GM23338 (cell line): ENCODE results near the gene METAP1D. TPM values are rescaled to one million over a fixed set of nuclear protein-coding genes. Genes with fewer than 3 reads are reported as not detected.

ENCODE experiments used
- ATAC-seq: fragments of 200-7000 bp; cut with Tn5 transposase; 3 replicates; pipeline ENCODE4 v1.9.1; 2020
- DNase-seq: peaks from one replicate; pipeline ENCODE4 v3.0.0-alpha.2; 2015; ENCODE audit warnings: low spot score
- H2AFZ ChIP-seq: fragments of 200-600 bp; sonication (generic); 2 replicates; pipeline ENCODE4 v1.8.0; 2016; ENCODE audit warnings: antibody characterized with exemption, mild to moderate bottlenecking, moderate library complexity
- H3F3A ChIP-seq: fragments of 200-600 bp; sonication (generic); replicated peaks from 2 replicates; pipeline ENCODE4 v1.8.0; 2017; ENCODE audit warnings: antibody characterized with exemption, mixed run types, low read depth
- H3K27ac ChIP-seq: fragments of 200-600 bp; sonication (generic); 2 replicates; pipeline ENCODE4 v1.6.1; 2016; ENCODE audit warnings: low read depth
- H3K27me3 ChIP-seq: fragments of 200-600 bp; sonication (generic); 2 replicates; pipeline ENCODE4 v1.8.0; 2016; ENCODE audit warnings: mild to moderate bottlenecking, mixed run types, moderate library complexity; ENCODE audit not compliant: insufficient read depth
- H3K36me3 ChIP-seq: fragments of 200-600 bp; sonication (generic); 2 replicates; pipeline ENCODE4 v1.8.0; 2016; ENCODE audit warnings: mild to moderate bottlenecking; ENCODE audit not compliant: insufficient read depth
- H3K4me1 ChIP-seq: fragments of 200-600 bp; sonication (generic); 2 replicates; pipeline ENCODE4 v1.8.0; 2016; ENCODE audit warnings: mild to moderate bottlenecking, moderate library complexity; ENCODE audit not compliant: insufficient read depth
- H3K4me2 ChIP-seq: fragments of 200-600 bp; sonication (generic); 2 replicates; pipeline ENCODE4 v1.7.1; 2017; ENCODE audit warnings: mixed run types
- H3K4me3 ChIP-seq: fragments of 200-600 bp; sonication (generic); 2 replicates; pipeline ENCODE4 v1.6.1; 2016; ENCODE audit warnings: mixed run types
- H3K79me2 ChIP-seq: fragments of 200-600 bp; sonication (generic); replicated peaks from 2 replicates; pipeline ENCODE4 v1.8.0; 2017; ENCODE audit warnings: mild to moderate bottlenecking; ENCODE audit not compliant: insufficient read depth
- H3K9me2 ChIP-seq: fragments of 200-600 bp; sonication (generic); 2 replicates; pipeline ENCODE4 v1.8.0; 2017; ENCODE audit not compliant: insufficient read depth
- H4K20me1 ChIP-seq: fragments of 200-600 bp; sonication (generic); replicated peaks from 2 replicates; pipeline ENCODE4 v1.8.0; 2017; ENCODE audit warnings: mild to moderate bottlenecking; ENCODE audit not compliant: insufficient read depth
- H3K27ac Mint-ChIP-seq: 2 replicates; pipeline ENCODE4 v1.8.0; 2020; ENCODE audit warnings: inconsistent platforms, mild to moderate bottlenecking, moderate library complexity, mixed read lengths
- H3K27me3 Mint-ChIP-seq: 3 replicates; pipeline ENCODE4 v1.8.0; 2022; ENCODE audit warnings: low read depth, mild to moderate bottlenecking, moderate library complexity, mixed read lengths, inconsistent platforms; ENCODE audit not compliant: insufficient read depth, poor library complexity
- H3K36me3 Mint-ChIP-seq: 3 replicates; pipeline ENCODE4 v1.8.0; 2021; ENCODE audit warnings: low read depth, mild to moderate bottlenecking, inconsistent platforms, moderate library complexity, mixed read lengths
- H3K4me1 Mint-ChIP-seq: 3 replicates; pipeline ENCODE4 v1.8.0; 2020; ENCODE audit warnings: mild to moderate bottlenecking, inconsistent platforms, mixed read lengths
- H3K4me3 Mint-ChIP-seq: 3 replicates; pipeline ENCODE4 v1.8.0; 2021; ENCODE audit warnings: moderate library complexity, mild to moderate bottlenecking, inconsistent platforms, mixed read lengths
- H3K9me3 Mint-ChIP-seq: 3 replicates; pipeline ENCODE4 v1.8.0; 2020; ENCODE audit warnings: moderate library complexity, mild to moderate bottlenecking, inconsistent platforms, mixed read lengths
- EZH2 ChIP-seq: fragments of 200-600 bp; sonication (generic); IDR thresholded peaks from one replicate; pipeline ENCODE4 v1.8.0; 2017; ENCODE audit warnings: antibody characterized with exemption, mild to moderate bottlenecking, low read depth; ENCODE audit not compliant: unreplicated experiment
- EZH2phosphoT487 ChIP-seq: fragments of 200-600 bp; sonication (generic); IDR thresholded peaks from one replicate; pipeline ENCODE4 v1.8.1; 2018; ENCODE audit warnings: antibody characterized with exemption; ENCODE audit not compliant: unreplicated experiment
- JUNB ChIP-seq: IDR thresholded peaks from one replicate; pipeline ENCODE4 v1.6.1; 2016; ENCODE audit warnings: antibody characterized with exemption; ENCODE audit not compliant: unreplicated experiment
- NANOG ChIP-seq: IDR thresholded peaks from 2 replicates; pipeline ENCODE4 v1.6.1; 2016; ENCODE audit warnings: antibody characterized with exemption, borderline replicate concordance
- STAT1 ChIP-seq: IDR thresholded peaks from one replicate; pipeline ENCODE4 v1.6.1; 2016; ENCODE audit warnings: antibody characterized with exemption; ENCODE audit not compliant: unreplicated experiment
- ZNF331 ChIP-seq: fragments of 250-450 bp; sonication (Bioruptor Pico); IDR thresholded peaks from 2 replicates; pipeline ENCODE4 v1.5.0; 2020; ENCODE audit warnings: low read depth, mild to moderate bottlenecking, moderate library complexity
- polyA plus RNA-seq: library from polyadenylated mRNA; unstranded; fragments of >200 nt; fragmentation: Nextera tagmentation; extraction: Ambion mirVana; gene quantifications from 2 replicates; pipeline ENCODE4 v1.2.1, GENCODE V29; 2016
- total RNA-seq: library from RNA; depleted of rRNA; stranded (reverse); fragments of >200 nt; shearing (Covaris generic); gene quantifications from 2 replicates; pipeline ENCODE4 v1.2.3, GENCODE V29; 2014
- TF ChIP-seq, protein P1 (sequence below), 2 experiments: fragments of 200-600 bp in 1 of 2; sonication (generic) in 1 of 2; conservative IDR thresholded peaks; 2 replicates each; pipeline versions ENCODE4 v1.5.1 to v1.6.1; 2016 to 2017; ENCODE audit warnings: antibody characterized with exemption in 2 of 2, low read depth in 2 of 2, mild to moderate bottlenecking in 2 of 2, moderate library complexity in 1 of 2

METAP1D gene
- total and polyA plus RNA-seq, 2 experiments from 2014 or later: 12.8 to 15.5 TPM

DNA sequence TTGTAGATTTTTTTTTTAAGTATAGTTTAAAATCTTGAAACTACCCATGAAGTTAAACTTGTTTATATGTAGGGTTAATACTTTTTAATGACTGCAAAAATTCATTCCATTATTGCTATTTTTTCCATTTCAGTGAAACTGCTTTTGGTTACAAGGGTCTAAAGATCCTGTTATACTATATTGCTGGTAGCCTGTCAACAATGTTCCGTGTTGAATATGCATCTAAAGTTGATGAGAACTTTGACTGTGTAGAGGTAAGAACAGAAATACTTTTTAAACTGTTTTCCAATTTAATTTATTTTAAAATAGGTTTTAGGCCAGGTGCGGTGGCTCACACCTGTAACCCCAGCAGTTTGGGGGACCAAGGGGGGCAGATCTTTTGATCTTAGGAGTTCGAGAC, 47.0 kb upstream of the METAP1D start:
- no peaks in the 10 kb centered on the region for H3K4me1 Mint-ChIP-seq
- H3K79me2 ChIP-seq: peaks cover 17% of the 10 kb centered on the region; the same call in 1 of the 2 replicates
- H3K9me2 ChIP-seq: no peaks in the 10 kb centered on the region
- no peak overlapping the region for H3K4me3 Mint-ChIP-seq
- no peak overlapping the region for H2AFZ ChIP-seq
- no peaks in the 10 kb centered on the region for H3K36me3 ChIP-seq
- H3K27ac ChIP-seq: no peak overlapping the region
- no peak overlapping the region for H3K27ac Mint-ChIP-seq
- no peaks in the 10 kb centered on the region for H3K9me3 Mint-ChIP-seq
- TF ChIP-seq NANOG (no peak), STAT1 (no peak), ZNF331 (CRISPR knock-in tag) (no peak), JUNB (no peak)
- peaks cover 34% of the 10 kb centered on the region; the same call in 2 of the 3 replicates for H3K36me3 Mint-ChIP-seq
- ATAC-seq (no peak), DNase-seq (no peak)
- H4K20me1 ChIP-seq: peaks cover 14% of the 10 kb centered on the region
- H3K4me2 ChIP-seq: no peak overlapping the region
- H3F3A ChIP-seq: no peaks in the 10 kb centered on the region
- H3K4me1 ChIP-seq: no peaks in the 10 kb centered on the region
- no peak overlapping the region for H3K4me3 ChIP-seq
- H3K27me3 Mint-ChIP-seq: peaks cover 3% of the 10 kb centered on the region
- no peaks in the 10 kb centered on the region for H3K27me3 ChIP-seq

DNA sequence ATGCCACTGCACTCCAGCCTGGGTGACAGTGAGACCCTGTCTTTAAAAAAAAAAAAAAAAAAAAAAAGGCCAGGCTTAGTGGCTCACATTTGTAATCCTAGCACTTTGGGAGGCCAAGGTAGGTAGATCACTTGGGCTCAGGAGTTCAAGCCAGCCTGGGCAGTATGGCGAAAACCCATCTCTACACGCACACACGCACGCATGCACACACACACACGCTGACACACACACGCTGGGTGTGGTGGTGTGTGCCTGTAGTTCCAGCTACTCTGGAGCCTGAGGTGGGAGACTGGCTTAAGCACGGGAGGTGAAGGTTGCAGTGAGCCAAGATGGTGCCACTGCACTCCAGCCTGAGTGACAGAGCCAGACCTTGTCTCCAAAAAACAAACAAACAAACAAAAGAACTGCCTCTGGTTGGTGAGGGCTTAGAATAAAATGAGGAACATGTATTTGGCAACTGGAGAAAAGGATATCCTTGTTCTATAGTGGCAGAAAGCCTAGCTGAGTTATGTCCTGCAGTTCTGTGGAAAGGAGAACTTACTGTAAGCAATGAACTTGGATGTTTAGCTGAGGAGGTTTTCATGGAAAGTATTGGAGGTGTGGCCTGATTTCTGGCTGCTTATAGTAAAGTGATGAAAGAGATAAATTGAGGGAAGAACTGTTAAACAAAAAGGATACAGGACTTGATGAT, 43.5 kb upstream of the METAP1D start:
- peaks cover 16% of the 10 kb centered on the region for H4K20me1 ChIP-seq
- H3K79me2 ChIP-seq: peaks cover 7% of the 10 kb centered on the region; the same call in 1 of the 2 replicates
- H3K4me3 ChIP-seq: no peak overlapping the region
- Mint-ChIP-seq H3K27me3 (peaks cover 6% of the 10 kb centered on the region), H3K36me3 (peaks cover 19% of the 10 kb centered on the region; the same call in 2 of the 3 replicates), H3K4me3 (no peak overlapping the region), H3K27ac (no peak overlapping the region), H3K9me3 (no peaks in the 10 kb centered on the region), H3K4me1 (no peaks in the 10 kb centered on the region)
- no peaks in the 10 kb centered on the region for H3K36me3 ChIP-seq
- no peaks in the 10 kb centered on the region for H3K9me2 ChIP-seq
- no peaks in the 10 kb centered on the region for H3F3A ChIP-seq
- H3K27me3 ChIP-seq: no peaks in the 10 kb centered on the region
- H2AFZ ChIP-seq: no peak overlapping the region
- ATAC-seq: no peak
- no peak for DNase-seq
- TF ChIP-seq ZNF331 (CRISPR knock-in tag) (no peak), EZH2 (no peak), EZH2phosphoT487 (no peak), STAT1 (no peak)
- peak overlapping the region; percentile 4; the same call in 1 of the 2 replicates for H3K27ac ChIP-seq
- no peaks in the 10 kb centered on the region for H3K4me1 ChIP-seq
- no peak overlapping the region for H3K4me2 ChIP-seq

DNA sequence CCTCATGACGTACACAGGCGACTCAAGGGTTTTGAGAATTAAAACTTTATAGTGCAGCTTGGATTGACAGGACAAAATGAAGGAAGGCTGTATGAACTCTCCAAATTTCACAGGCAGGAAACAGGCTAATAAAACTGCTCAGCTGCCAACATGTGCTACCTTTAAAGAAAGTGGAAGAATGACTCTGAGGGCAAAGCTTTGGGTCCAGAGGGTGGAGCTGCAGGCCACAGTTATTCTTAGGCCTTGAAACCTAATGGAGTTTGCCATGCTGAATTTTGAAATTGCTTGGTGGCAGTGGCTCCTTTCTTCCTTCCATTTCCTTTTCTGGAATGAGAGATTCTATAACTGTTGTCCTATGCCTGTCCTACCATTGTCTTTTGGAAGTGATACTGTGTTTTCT, 42.7 kb upstream of the METAP1D start:
- Histone ChIP-seq H4K20me1 (peaks cover 12% of the 10 kb centered on the region), H3K27me3 (no peaks in the 10 kb centered on the region), H3K4me3 (no peak overlapping the region), H3K9me2 (no peaks in the 10 kb centered on the region), H3F3A (no peaks in the 10 kb centered on the region), H3K4me2 (no peak overlapping the region), H3K36me3 (no peaks in the 10 kb centered on the region), H3K79me2 (peaks cover 7% of the 10 kb centered on the region; the same call in 1 of the 2 replicates), H2AFZ (no peak overlapping the region), H3K27ac (peak overlapping the region; percentile 4; the same call in 1 of the 2 replicates), H3K4me1 (no peaks in the 10 kb centered on the region)
- no peaks in the 10 kb centered on the region for H3K9me3 Mint-ChIP-seq
- TF ChIP-seq, protein P1, sequence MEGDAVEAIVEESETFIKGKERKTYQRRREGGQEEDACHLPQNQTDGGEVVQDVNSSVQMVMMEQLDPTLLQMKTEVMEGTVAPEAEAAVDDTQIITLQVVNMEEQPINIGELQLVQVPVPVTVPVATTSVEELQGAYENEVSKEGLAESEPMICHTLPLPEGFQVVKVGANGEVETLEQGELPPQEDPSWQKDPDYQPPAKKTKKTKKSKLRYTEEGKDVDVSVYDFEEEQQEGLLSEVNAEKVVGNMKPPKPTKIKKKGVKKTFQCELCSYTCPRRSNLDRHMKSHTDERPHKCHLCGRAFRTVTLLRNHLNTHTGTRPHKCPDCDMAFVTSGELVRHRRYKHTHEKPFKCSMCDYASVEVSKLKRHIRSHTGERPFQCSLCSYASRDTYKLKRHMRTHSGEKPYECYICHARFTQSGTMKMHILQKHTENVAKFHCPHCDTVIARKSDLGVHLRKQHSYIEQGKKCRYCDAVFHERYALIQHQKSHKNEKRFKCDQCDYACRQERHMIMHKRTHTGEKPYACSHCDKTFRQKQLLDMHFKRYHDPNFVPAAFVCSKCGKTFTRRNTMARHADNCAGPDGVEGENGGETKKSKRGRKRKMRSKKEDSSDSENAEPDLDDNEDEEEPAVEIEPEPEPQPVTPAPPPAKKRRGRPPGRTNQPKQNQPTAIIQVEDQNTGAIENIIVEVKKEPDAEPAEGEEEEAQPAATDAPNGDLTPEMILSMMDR (conservative IDR thresholded peaks at IDR 0.05; ENCODE audit: low read depth in 2 of 2): peak; percentile 16 to 44; a peak in 3 of 4 replicates
- TF ChIP-seq NANOG: no peak
- peaks cover 6% of the 10 kb centered on the region for H3K27me3 Mint-ChIP-seq
- DNase-seq: peak; percentile 19
- H3K4me1 Mint-ChIP-seq: no peaks in the 10 kb centered on the region
- no peak; the same call in 2 of the 3 replicates for ATAC-seq
- H3K36me3 Mint-ChIP-seq: peaks cover 19% of the 10 kb centered on the region; the same call in 2 of the 3 replicates
- H3K4me3 Mint-ChIP-seq: no peak overlapping the region
- no peak overlapping the region for H3K27ac Mint-ChIP-seq
